ENCODE data around the gene ASCC2.

Gene ASCC2

GRCh38 chr22:29816980-29817379 is 21.1 kb downstream of the ASCC2 start:
- no peak for DNase-seq (ENCODE audit: low read depth)

GRCh38 chr22:29816539-29816938 is 21.5 kb downstream of the ASCC2 start:
- DNase-seq (ENCODE audit: low read depth): no peak

GRCh38 chr22:29816128-29816527 is 21.9 kb downstream of the ASCC2 start:
- no peak for DNase-seq (ENCODE audit: low read depth)

- no peak for DNase-seq (ENCODE audit: low read depth)
Observed at GRCh38 chr22:29815580-29815979, 22.5 kb downstream of the ASCC2 start.

GRCh38 chr22:29814003-29814402 is 24.1 kb downstream of the ASCC2 start:
- no peak for DNase-seq (ENCODE audit: low read depth)

GRCh38 chr22:29813563-29813962 is 24.5 kb downstream of the ASCC2 start:
- DNase-seq (ENCODE audit: low read depth): no peak

GRCh38 chr22:29813126-29813525 is 24.9 kb downstream of the ASCC2 start:
- DNase-seq (ENCODE audit: low read depth): no peak

GRCh38 chr22:29811377-29811776 is 26.7 kb downstream of the ASCC2 start:
- no peak for DNase-seq (ENCODE audit: low read depth)

- no peak for DNase-seq (ENCODE audit: low read depth)
Observed at GRCh38 chr22:29810216-29810615, 27.9 kb downstream of the ASCC2 start.

GRCh38 chr22:29806196-29806595 is 31.9 kb downstream of the ASCC2 start:
- DNase-seq (ENCODE audit: low read depth): no peak

GRCh38 chr22:29804985-29805384 is 33.1 kb downstream of the ASCC2 start:
- no peak for DNase-seq (ENCODE audit: low read depth)

- DNase-seq (ENCODE audit: low read depth): no peak
Observed at GRCh38 chr22:29803190-29803589, 34.9 kb downstream of the ASCC2 start.

GRCh38 chr22:29801796-29802195 is 36.3 kb downstream of the ASCC2 start:
- no peak for DNase-seq (ENCODE audit: low read depth)

GRCh38 chr22:29801153-29801552 is 36.9 kb downstream of the ASCC2 start:
- no peak for DNase-seq (ENCODE audit: low read depth)

- DNase-seq (ENCODE audit: low read depth): no peak
Observed at GRCh38 chr22:29799217-29799680, 38.8 kb downstream of the ASCC2 start.

GRCh38 chr22:29798801-29799200 is 39.3 kb downstream of the ASCC2 start:
- no peak for DNase-seq (ENCODE audit: low read depth)

GRCh38 chr22:29798318-29798717 is 39.8 kb downstream of the ASCC2 start:
- no peak for DNase-seq (ENCODE audit: low read depth)

- no peak for DNase-seq (ENCODE audit: low read depth)
Observed at GRCh38 chr22:29797351-29797750, 40.7 kb downstream of the ASCC2 start.

- DNase-seq (ENCODE audit: low read depth): no peak
Observed at GRCh38 chr22:29795663-29796062, 42.4 kb downstream of the ASCC2 start.

- no peak for DNase-seq (ENCODE audit: low read depth)
Observed at GRCh38 chr22:29793396-29793795, 44.7 kb downstream of the ASCC2 start.

- no peak for DNase-seq (ENCODE audit: low read depth)
Observed at GRCh38 chr22:29790061-29790460, 48.0 kb downstream of the ASCC2 start.

- no peak for DNase-seq (ENCODE audit: low read depth)
Observed at GRCh38 chr22:29788339-29789279, 49.5 kb downstream of the ASCC2 start.

GRCh38 chr22:29787371-29787980 is 50.6 kb downstream of the ASCC2 start:
- no peak for DNase-seq (ENCODE audit: low read depth)

All from stimulated activated CD8-positive, alpha-beta memory T cell treated with anti-CD3 and anti-CD28 coated beads, Interleukin-12 subunit alpha, Interleukin-12 subunit beta, amount 100 ng/mL, for 4 hours (primary cell).